Astrocyte (in vitro differentiated cells and primary cell): ENCODE measurements around the gene ATXN7L1.

Source experiments
- CTCF ChIP-seq: IDR thresholded peaks from 2 replicates; pipeline ENCODE4 v1.5.1; 2011; ENCODE audit warnings: low read depth, mild to moderate bottlenecking, inconsistent platforms, low read length, moderate library complexity; ENCODE audit not compliant: insufficient read depth
- EZH2 ChIP-seq: IDR thresholded peaks from 2 replicates; pipeline ENCODE4 v1.6.1; 2012; ENCODE audit warnings: mild to moderate bottlenecking, low read length, inconsistent platforms; ENCODE audit not compliant: insufficient read depth

GRCh38 chr7:105713488-105714465, 162.6 kb downstream of the ATXN7L1 start:
- TF ChIP-seq CTCF: no peak
- TF ChIP-seq EZH2: no peak
